Spleen (tissue), 11 donors: Measurements from ENCODE around the gene MIA2. TPM values are rescaled to one million over a fixed set of nuclear protein-coding genes. Genes with fewer than 3 reads are reported as not detected.
"Not testable (repeated sequence)": the region's sequence is repeated elsewhere in the genome, so short reads cannot be mapped to it uniquely, and the experiment has no call there.

Experiments used
- DNase-seq: peaks from one replicate; pipeline ENCODE4 v3.0.0-alpha.2; 2020
- H3K27ac ChIP-seq, 8 donors: fragments of 200-600 bp; sonication (generic) in 7 of 8; 1 replicate in 4 of 8; 2 replicates in 4 of 8; pipeline versions ENCODE4 v1.5.0 to v1.8.0; 2016 to 2021; ENCODE audit warnings: inconsistent platforms in 4 of 8, mild to moderate bottlenecking in 4 of 8, moderate library complexity in 1 of 8
- H3K27me3 ChIP-seq, 7 donors: fragments of 200-600 bp; sonication (generic) in 6 of 7; replicated peaks in 1 of 7; 1 replicate in 4 of 7; 2 replicates in 3 of 7; pipeline versions ENCODE4 v1.5.0 to v1.8.0; 2016 to 2021; ENCODE audit warnings: inconsistent platforms in 3 of 7, mild to moderate bottlenecking in 1 of 7
- H3K36me3 ChIP-seq, 6 donors: fragments of 200-600 bp; sonication (generic) in 5 of 6; 1 replicate in 4 of 6; 2 replicates in 2 of 6; pipeline versions ENCODE4 v1.5.0 to v1.8.0; 2016 to 2021; ENCODE audit warnings: inconsistent platforms in 2 of 6
- H3K4me1 ChIP-seq, 6 donors: fragments of 200-600 bp; sonication (generic) in 5 of 6; 1 replicate in 3 of 6; 2 replicates in 3 of 6; pipeline versions ENCODE4 v1.5.0 to v1.8.0; 2016 to 2021; ENCODE audit warnings: inconsistent platforms in 3 of 6
- H3K4me3 ChIP-seq, 8 donors: fragments of 200-600 bp; sonication (generic) in 7 of 8; 1 replicate in 4 of 8; 2 replicates in 4 of 8; pipeline versions ENCODE4 v1.5.0 to v1.8.0; 2016 to 2021; ENCODE audit warnings: inconsistent platforms in 4 of 8, mild to moderate bottlenecking in 4 of 8, moderate library complexity in 2 of 8
- H3K9me3 ChIP-seq, 8 donors: fragments of 200-600 bp; sonication (generic) in 7 of 8; 1 replicate in 4 of 8; 2 replicates in 4 of 8; pipeline versions ENCODE4 v1.5.0 to v1.8.0; 2016 to 2021; ENCODE audit warnings: inconsistent platforms in 4 of 8
- CTCF ChIP-seq, 11 experiments: fragments of 200-600 bp in 7 of 11; fragments of 450-650 bp in 4 of 11; sonication (generic) in 4 of 11; IDR thresholded peaks in 8 of 11; conservative IDR thresholded peaks in 3 of 11; 1 replicate in 7 of 11; 2 replicates in 4 of 11; pipeline versions ENCODE4 v1.4.0 to v1.8.0; 2016 to 2021; ENCODE audit warnings: antibody characterized with exemption in 11 of 11, inconsistent platforms in 4 of 11, mild to moderate bottlenecking in 1 of 11
- POLR2A ChIP-seq, 3 donors: fragments of 450-650 bp; IDR thresholded peaks; one replicate each; pipeline ENCODE4 v1.5.1; 2017; ENCODE audit warnings: antibody characterized with exemption in 3 of 3, mild to moderate bottlenecking in 1 of 3
- POLR2AphosphoS5 ChIP-seq, 3 donors: sonication (generic); formaldehyde crosslinking; IDR thresholded peaks; one replicate each; pipeline ENCODE4 v1.5.1; 2017; ENCODE audit warnings: antibody characterized with exemption in 3 of 3
- WGBS, 5 donors: extraction: QIAGEN DNeasy Blood & Tissue Kit in 3 of 5; methylation state at CpG; one replicate each; pipeline versions ENCODE4 v1.1.5 to v1.1.7; 2013 to 2018; 5-methylcytosine and 5-hydroxymethylcytosine counted together
- intact Hi-C: fragments of 100-400 bp; cut with DNase I; formaldehyde crosslinking; loops from one replicate; pipeline ENCODE4 v1.15.0; 2023; ENCODE audit warnings: low total_unique reads
- polyA plus RNA-seq, 3 donors: library from polyadenylated mRNA; stranded (reverse); fragments of 200-250 nt; gene quantifications; one replicate each; pipeline ENCODE4 v1.2.1, GENCODE V29; 2013
- total RNA-seq, 7 donors: library from RNA; depleted of rRNA in 3 of 7; stranded (reverse); fragments of >200 nt in 3 of 7; fragmentation: NEBNext Ultra II Directional in 4 of 7; extraction: Animal tissue kit (Norgen Biotek cat#: 25700) in 4 of 7; gene quantifications; one replicate each; pipeline versions ENCODE4 v1.1.0 to v1.2.1, GENCODE V29; 2016 to 2021
- donor health status: healthy with polysubstance abuse.
- donor health status: DM: no; HTN: no; CAD: no; lungs with moderate emphysema.
- donor health status: DM: no; HTN: no; CAD: no.
- donor health status: Bipolar disorder and iron deficiency.
- donor health status: healthy.
- donor health status: DM: no; HTN: no; CAD: no.
- donor health status: DM: yes; HTN: yes; CAD: no.

Gene MIA2
- total and polyA plus RNA-seq, 10 donors: 18.3 to 31.3 (median 24.8) TPM

- TF ChIP-seq POLR2A (IDR thresholded peaks at IDR 0.05) (no peak), POLR2AphosphoS5 (IDR thresholded peaks at IDR 0.05) (no peak), CTCF (IDR thresholded peaks at IDR 0.05 in 8 of 11, conservative IDR thresholded peaks at IDR 0.05 in 3 of 11) (no peak)
- DNase-seq: no peak
- Histone ChIP-seq H3K4me1 (no peaks in the 10 kb centered on the region), H3K27me3 (no peaks in the 10 kb centered on the region), H3K4me3 (no peak overlapping the region), H3K36me3 (no peaks in the 10 kb centered on the region), H3K27ac (no peak overlapping the region), H3K9me3 (no peaks in the 10 kb centered on the region)
- 84 to 91% (median 88%) methylated on average over 3 of the region's 3 CpGs for WGBS, 5 donors
- intact Hi-C loops: no loop called here
Measured at GRCh38 chr14:39243831-39244230, 10.1 kb downstream of the MIA2 start.

GRCh38 chr14:39246618-39247017 is 12.9 kb downstream of the MIA2 start:
- Histone ChIP-seq H3K9me3 (no peaks in the 10 kb centered on the region), H3K36me3 (no peaks in the 10 kb centered on the region), H3K27me3 (no peaks in the 10 kb centered on the region), H3K4me3 (no peak overlapping the region), H3K27ac (no peak overlapping the region), H3K4me1 (no peaks in the 10 kb centered on the region)
- intact Hi-C loops: no loop called here
- no peak for DNase-seq
- TF ChIP-seq CTCF (IDR thresholded peaks at IDR 0.05 in 8 of 11, conservative IDR thresholded peaks at IDR 0.05 in 3 of 11): no peak
- TF ChIP-seq POLR2AphosphoS5 (IDR thresholded peaks at IDR 0.05): no peak
- no peak for TF ChIP-seq POLR2A (IDR thresholded peaks at IDR 0.05)
- 85 to 98% (median 89%) methylated on average over 1 of the region's 1 CpG for WGBS, 5 donors

- 89 to 97% (median 93%) methylated on average over 1 of the region's 1 CpG for WGBS, 5 donors
- Histone ChIP-seq H3K4me3 (no peak overlapping the region), H3K27ac (no peak overlapping the region), H3K9me3 (peaks cover 0 to 3% (median 0%) of the 10 kb centered on the region in 8 donors), H3K36me3 (no peaks in the 10 kb centered on the region), H3K27me3 (no peaks in the 10 kb centered on the region), H3K4me1 (no peaks in the 10 kb centered on the region)
- DNase-seq: no peak
- intact Hi-C loops: no loop called here
- TF ChIP-seq POLR2A (IDR thresholded peaks at IDR 0.05): no peak
- TF ChIP-seq CTCF (IDR thresholded peaks at IDR 0.05 in 8 of 11, conservative IDR thresholded peaks at IDR 0.05 in 3 of 11): no peak
- no peak for TF ChIP-seq POLR2AphosphoS5 (IDR thresholded peaks at IDR 0.05)
Measured at GRCh38 chr14:39247256-39247655, 13.5 kb downstream of the MIA2 start.

- H3K27me3 ChIP-seq: no peaks in the 10 kb centered on the region
- no peaks in the 10 kb centered on the region for H3K4me1 ChIP-seq
- no peak overlapping the region for H3K27ac ChIP-seq
- no peak for DNase-seq
- no peaks in the 10 kb centered on the region for H3K36me3 ChIP-seq
- no peak for TF ChIP-seq POLR2A (IDR thresholded peaks at IDR 0.05)
- TF ChIP-seq CTCF (IDR thresholded peaks at IDR 0.05 in 8 of 11, conservative IDR thresholded peaks at IDR 0.05 in 3 of 11): no peak
- TF ChIP-seq POLR2AphosphoS5 (IDR thresholded peaks at IDR 0.05): no peak
- no peak overlapping the region for H3K4me3 ChIP-seq
- peaks cover 0 to 4% (median 0%) of the 10 kb centered on the region in 8 donors for H3K9me3 ChIP-seq
- intact Hi-C loops: no loop called here
Measured at GRCh38 chr14:39251547-39251946, 17.8 kb downstream of the MIA2 start.

GRCh38 chr14:39257388-39257787 is 23.7 kb downstream of the MIA2 start:
- DNase-seq, H3K36me3 ChIP-seq, H3K27me3 ChIP-seq, intact Hi-C loops, H3K4me1 ChIP-seq, H3K4me3 ChIP-seq, H3K27ac ChIP-seq: not testable (repeated sequence)
- peaks cover 0 to 24% (median 11%) of the 10 kb centered on the region in 8 donors for H3K9me3 ChIP-seq
- 82 to 100% (median 88%) methylated on average over 1 of the region's 1 CpG for WGBS, 5 donors
